ENCODE data around the gene ZNF212. TPM values are rescaled to one million over a fixed set of nuclear protein-coding genes. Genes with fewer than 3 reads are reported as not detected.
"Not testable (repeated sequence)": the region's sequence is repeated elsewhere in the genome, so short reads cannot be mapped to it uniquely, and the experiment has no call there.

Gene ZNF212
- polyA plus RNA-seq, 1 donor, result 14.0 TPM

DNA sequence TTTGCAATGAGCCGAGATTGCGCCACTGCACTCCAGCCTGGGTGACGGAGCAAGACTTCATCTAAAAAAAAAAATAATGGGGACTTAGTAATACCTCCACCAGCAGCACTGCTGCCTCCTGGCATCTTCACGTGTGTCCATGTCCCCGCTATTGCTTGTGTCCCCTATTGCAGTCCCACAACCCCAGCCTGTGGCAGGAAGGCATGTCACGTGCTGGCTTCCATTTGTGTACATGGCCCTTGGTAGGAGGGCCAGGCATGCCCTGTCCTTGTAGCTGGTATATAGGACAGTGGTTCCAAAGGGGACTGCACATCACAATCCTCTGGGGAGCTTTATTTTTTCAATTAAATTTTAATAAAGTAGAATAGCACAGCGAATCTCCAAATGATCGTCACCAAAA lies 28.3 kb downstream of the ZNF212 start:
- no peak for DNase-seq
- H3K36me3 ChIP-seq (ENCODE audit: control insufficient read depth, insufficient read depth, low read length), result peaks cover 33% of the 10 kb centered on the region
- H3K9me3 ChIP-seq (ENCODE audit: control insufficient read depth, low read depth, low read length), result no peaks in the 10 kb centered on the region
- H3K27me3 ChIP-seq (ENCODE audit: control insufficient read depth, insufficient read depth, low read length), result no peaks in the 10 kb centered on the region
- 100% methylated on average over 2 of the region's 8 CpGs for WGBS (ENCODE audit: insufficient coverage, low lambda C conversion rate)
- no peak overlapping the region for H3K27ac ChIP-seq (ENCODE audit: low read length)
- no peak overlapping the region for H3K4me3 ChIP-seq (ENCODE audit: low read length)
- peaks cover 2% of the 10 kb centered on the region for H3K4me1 ChIP-seq (ENCODE audit: control insufficient read depth, insufficient read depth, low read length)

DNA sequence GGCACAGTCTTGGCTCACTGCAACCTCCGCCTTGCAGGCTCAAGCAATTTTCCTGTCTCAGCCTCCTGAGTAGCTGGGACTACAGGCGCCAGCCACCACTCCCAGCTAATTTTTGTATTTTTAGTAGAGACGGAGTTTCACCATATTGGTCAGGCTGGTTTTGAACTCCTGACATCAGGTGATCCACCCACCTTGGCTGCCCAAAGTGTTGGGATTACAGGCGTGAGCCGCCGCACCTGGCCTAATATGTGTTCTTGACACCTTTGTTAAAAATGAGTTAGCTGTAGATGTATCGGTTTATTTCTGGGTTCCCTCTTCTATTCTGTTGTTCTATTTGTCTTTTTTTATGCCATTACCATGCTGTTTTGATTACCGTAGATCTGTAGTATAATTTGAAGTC lies 35.0 kb downstream of the ZNF212 start:
- H3K27me3 ChIP-seq (ENCODE audit: control insufficient read depth, insufficient read depth, low read length); H3K9me3 ChIP-seq (ENCODE audit: control insufficient read depth, low read depth, low read length); H3K4me1 ChIP-seq (ENCODE audit: control insufficient read depth, insufficient read depth, low read length); H3K27ac ChIP-seq (ENCODE audit: low read length); DNase-seq; H3K4me3 ChIP-seq (ENCODE audit: low read length): not testable (repeated sequence)
- WGBS (ENCODE audit: insufficient coverage, low lambda C conversion rate), result 93% methylated on average over 3 of the region's 8 CpGs
- H3K36me3 ChIP-seq (ENCODE audit: control insufficient read depth, insufficient read depth, low read length), result peaks cover 48% of the 10 kb centered on the region

DNA sequence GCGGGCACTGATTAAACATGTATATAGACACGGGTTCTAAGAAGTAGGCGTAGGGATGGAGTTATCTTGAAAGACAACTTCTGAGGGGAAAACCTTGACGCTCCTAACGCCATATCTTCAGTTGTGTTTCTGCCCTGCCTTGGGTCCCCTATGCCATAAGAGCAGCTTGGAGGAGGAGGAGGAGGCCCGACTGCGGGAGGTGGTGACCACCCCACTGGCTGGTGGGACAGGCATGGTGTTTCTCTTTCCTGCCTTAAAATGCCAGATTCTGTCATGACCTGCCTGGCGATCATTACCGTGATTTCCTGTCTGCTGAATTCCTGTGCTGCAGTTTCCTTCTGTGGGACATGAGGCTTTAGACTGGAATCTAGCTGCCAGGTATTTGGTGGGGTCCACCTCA lies 38.4 kb downstream of the ZNF212 start:
- H3K27me3 ChIP-seq (ENCODE audit: control insufficient read depth, insufficient read depth, low read length), result no peaks in the 10 kb centered on the region
- no CpG with 5 or more reads among the region's 9 CpGs for WGBS (ENCODE audit: insufficient coverage, low lambda C conversion rate)
- no peaks in the 10 kb centered on the region for H3K9me3 ChIP-seq (ENCODE audit: control insufficient read depth, low read depth, low read length)
- H3K36me3 ChIP-seq (ENCODE audit: control insufficient read depth, insufficient read depth, low read length), result peaks cover 49% of the 10 kb centered on the region
- DNase-seq, result no peak
- no peak overlapping the region for H3K27ac ChIP-seq (ENCODE audit: low read length)
- no peaks in the 10 kb centered on the region for H3K4me1 ChIP-seq (ENCODE audit: control insufficient read depth, insufficient read depth, low read length)
- no peak overlapping the region for H3K4me3 ChIP-seq (ENCODE audit: low read length)

DNA sequence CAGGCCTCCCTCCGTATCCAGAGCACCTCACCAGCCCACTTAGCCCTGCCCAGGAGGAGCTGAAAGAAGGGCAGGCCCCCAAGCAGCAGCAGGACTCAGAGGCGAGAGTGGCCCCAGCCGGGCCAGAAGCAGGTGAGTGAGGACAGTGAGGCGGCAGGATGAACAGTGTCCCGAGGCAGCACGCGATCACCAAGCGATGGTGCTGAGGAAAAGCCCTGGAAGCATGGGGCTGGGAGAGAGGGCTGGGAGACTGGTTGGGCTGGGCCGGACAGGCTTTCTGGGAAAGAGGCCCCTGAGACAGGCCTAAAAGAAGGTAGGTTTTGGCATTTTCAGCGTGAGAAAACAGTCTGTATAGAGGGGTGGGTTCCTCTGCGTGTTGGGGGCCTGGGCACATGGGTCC lies 38.9 kb downstream of the ZNF212 start:
- no peaks in the 10 kb centered on the region for H3K27me3 ChIP-seq (ENCODE audit: control insufficient read depth, insufficient read depth, low read length)
- no peak for DNase-seq
- H3K9me3 ChIP-seq (ENCODE audit: control insufficient read depth, low read depth, low read length), result no peaks in the 10 kb centered on the region
- H3K4me3 ChIP-seq (ENCODE audit: low read length), result no peak overlapping the region
- H3K36me3 ChIP-seq (ENCODE audit: control insufficient read depth, insufficient read depth, low read length), result peaks cover 46% of the 10 kb centered on the region
- H3K27ac ChIP-seq (ENCODE audit: low read length), result no peak overlapping the region
- no peaks in the 10 kb centered on the region for H3K4me1 ChIP-seq (ENCODE audit: control insufficient read depth, insufficient read depth, low read length)
- no CpG with 5 or more reads among the region's 11 CpGs for WGBS (ENCODE audit: insufficient coverage, low lambda C conversion rate)

DNA sequence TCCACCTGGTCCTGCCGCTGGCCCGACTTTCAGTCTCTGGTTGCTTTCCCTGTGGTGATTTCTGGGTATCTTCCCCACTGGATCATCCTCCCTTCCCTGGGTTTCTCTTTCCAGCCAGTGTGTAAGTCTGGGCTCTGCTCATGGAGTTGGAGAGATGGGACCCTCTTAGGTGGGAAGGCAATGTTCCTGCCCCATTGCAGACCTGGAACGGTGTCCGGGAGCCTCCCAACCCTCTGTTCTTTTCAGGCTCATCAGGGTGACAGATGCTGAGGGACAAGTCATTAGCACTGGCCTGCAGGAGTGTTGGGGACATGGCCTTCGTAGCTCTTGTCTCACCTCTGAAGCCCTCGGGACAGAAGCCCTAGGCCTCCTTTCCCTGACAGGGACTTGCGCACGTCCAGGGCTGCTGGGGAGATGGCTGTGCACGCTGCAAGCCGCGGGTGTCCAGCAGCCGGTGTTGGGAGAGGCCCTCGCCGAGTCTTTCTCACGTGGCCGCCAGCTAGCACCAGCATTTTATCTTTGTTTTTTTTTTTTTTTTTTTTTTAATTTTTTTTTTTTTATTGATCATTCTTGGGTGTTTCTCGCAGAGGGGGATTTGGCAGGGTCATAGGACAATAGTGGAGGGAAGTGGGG lies 39.8 kb downstream of the ZNF212 start:
- H3K4me3 ChIP-seq (ENCODE audit: low read length), result no peak overlapping the region
- DNase-seq, result no peak
- no CpG with 5 or more reads among the region's 17 CpGs for WGBS (ENCODE audit: insufficient coverage, low lambda C conversion rate)
- no peaks in the 10 kb centered on the region for H3K9me3 ChIP-seq (ENCODE audit: control insufficient read depth, low read depth, low read length)
- H3K27me3 ChIP-seq (ENCODE audit: control insufficient read depth, insufficient read depth, low read length), result no peaks in the 10 kb centered on the region
- H3K27ac ChIP-seq (ENCODE audit: low read length), result no peak overlapping the region
- H3K4me1 ChIP-seq (ENCODE audit: control insufficient read depth, insufficient read depth, low read length), result no peaks in the 10 kb centered on the region
- H3K36me3 ChIP-seq (ENCODE audit: control insufficient read depth, insufficient read depth, low read length), result peaks cover 42% of the 10 kb centered on the region

DNA sequence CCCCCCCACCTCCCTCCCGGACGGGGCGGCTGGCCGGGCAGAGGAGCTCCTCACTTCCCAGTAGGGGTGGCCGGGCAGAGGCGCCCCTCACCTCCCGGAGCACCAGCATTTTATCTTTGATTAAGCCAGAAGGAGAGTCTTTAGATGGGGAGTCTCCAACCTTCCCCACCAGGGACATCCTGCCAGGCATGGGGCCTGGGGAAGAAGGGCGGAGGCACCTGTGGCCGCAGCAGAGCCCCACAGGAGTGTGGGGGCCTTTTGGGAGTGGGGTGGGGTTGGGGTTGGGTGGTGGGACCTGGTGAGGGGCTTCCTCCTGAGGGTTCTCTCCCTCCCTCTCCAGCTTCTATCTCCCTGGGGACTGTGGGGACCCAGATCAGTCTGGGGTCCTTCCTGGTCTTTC lies 40.7 kb downstream of the ZNF212 start:
- Histone ChIP-seq H3K27me3 (ENCODE audit: control insufficient read depth, insufficient read depth, low read length) (no peaks in the 10 kb centered on the region), H3K27ac (ENCODE audit: low read length) (no peak overlapping the region), H3K36me3 (ENCODE audit: control insufficient read depth, insufficient read depth, low read length) (peaks cover 42% of the 10 kb centered on the region), H3K4me1 (ENCODE audit: control insufficient read depth, insufficient read depth, low read length) (no peaks in the 10 kb centered on the region), H3K4me3 (ENCODE audit: low read length) (no peak overlapping the region), H3K9me3 (ENCODE audit: control insufficient read depth, low read depth, low read length) (no peaks in the 10 kb centered on the region)
- no peak for DNase-seq
- WGBS (ENCODE audit: insufficient coverage, low lambda C conversion rate), result no CpG with 5 or more reads among the region's 9 CpGs

DNA sequence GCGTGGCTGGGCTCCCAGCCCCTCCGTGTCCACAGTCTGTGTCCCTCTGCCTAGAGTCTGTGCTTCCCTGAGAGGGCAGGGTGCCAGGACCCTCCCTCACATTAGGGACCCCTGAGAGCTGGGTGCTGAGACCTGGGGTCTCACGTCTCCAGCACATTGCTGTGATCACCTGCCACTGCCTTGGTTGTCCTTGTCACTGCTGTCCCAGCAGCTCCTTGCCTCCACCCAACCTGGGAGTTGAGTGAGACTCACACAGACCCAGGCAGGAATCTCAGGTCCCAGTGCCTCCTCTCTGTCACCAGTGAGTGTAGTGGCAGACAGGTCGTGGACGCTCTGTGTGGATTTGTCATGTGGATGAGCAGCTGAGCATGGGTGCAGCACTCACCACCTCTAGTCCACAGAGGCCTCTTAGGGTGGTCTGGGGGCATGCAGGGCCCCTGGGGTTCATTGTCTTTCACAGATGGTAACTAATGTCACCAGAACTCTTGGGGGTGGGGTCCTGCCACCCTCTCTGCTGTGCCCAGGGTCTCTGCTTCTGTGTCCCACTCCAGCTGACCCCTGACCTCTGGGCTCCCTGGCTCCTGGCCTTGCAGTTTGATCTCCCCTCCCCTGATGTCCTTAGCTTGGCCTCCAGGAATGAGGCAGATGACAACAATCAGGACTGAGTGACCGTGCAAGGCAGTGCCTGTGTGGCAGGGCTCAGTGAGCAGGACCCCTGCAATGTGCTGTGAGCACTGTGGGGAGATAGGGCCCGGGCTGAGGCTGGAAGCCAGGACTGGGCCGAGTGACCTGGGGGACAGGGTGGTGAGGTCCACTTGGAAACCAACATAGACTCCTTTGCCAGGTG lies 41.4 kb downstream of the ZNF212 start:
- DNase-seq, result no peak
- H3K9me3 ChIP-seq (ENCODE audit: control insufficient read depth, low read depth, low read length), result no peaks in the 10 kb centered on the region
- H3K36me3 ChIP-seq (ENCODE audit: control insufficient read depth, insufficient read depth, low read length), result peaks cover 39% of the 10 kb centered on the region
- H3K4me1 ChIP-seq (ENCODE audit: control insufficient read depth, insufficient read depth, low read length), result peaks cover 4% of the 10 kb centered on the region
- no peak overlapping the region for H3K4me3 ChIP-seq (ENCODE audit: low read length)
- H3K27me3 ChIP-seq (ENCODE audit: control insufficient read depth, insufficient read depth, low read length), result no peaks in the 10 kb centered on the region
- WGBS (ENCODE audit: insufficient coverage, low lambda C conversion rate), result no CpG with 5 or more reads among the region's 8 CpGs
- H3K27ac ChIP-seq (ENCODE audit: low read length), result no peak overlapping the region

DNA sequence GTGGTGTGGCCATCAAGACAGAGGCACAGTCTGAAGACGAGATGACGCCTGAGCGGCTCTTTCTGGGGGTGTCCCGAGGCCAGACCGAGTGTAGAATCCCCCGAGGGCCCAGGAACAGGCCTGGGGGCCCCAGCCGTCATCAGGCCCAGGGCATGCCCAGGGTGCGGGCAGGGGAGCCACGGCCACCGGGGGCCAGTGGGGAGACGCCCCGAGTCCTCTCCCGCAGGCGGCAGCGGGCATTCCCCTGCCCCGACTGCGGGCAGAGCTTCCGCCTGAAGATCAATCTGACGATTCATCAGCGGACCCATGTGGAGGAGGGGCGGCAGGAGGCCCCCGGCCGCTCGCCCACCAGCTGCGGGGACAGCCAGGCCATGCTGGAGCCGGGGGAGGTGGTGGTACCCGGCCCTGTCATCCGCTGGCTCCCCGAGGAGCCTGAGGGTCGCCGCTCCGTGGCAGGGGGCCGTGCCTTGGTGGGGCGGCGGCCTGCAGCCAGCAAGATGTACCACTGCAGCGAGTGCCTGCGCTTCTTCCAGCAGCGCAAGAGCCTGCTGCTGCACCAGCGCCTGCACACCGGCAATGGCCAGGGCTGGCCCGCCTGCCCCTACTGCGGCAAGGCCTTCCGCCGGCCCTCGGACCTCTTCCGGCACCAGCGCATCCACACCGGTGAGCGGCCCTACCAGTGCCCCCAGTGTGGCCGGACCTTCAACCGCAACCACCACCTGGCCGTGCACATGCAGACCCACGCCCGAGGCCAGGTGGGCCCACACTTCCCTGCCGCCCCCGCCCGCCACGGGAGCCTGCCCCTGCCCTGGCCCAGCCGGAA lies 42.3 kb downstream of the ZNF212 start:
- no peak overlapping the region for H3K27ac ChIP-seq (ENCODE audit: low read length)
- no peaks in the 10 kb centered on the region for H3K9me3 ChIP-seq (ENCODE audit: control insufficient read depth, low read depth, low read length)
- no peak overlapping the region for H3K4me3 ChIP-seq (ENCODE audit: low read length)
- H3K4me1 ChIP-seq (ENCODE audit: control insufficient read depth, insufficient read depth, low read length), result peaks cover 4% of the 10 kb centered on the region
- H3K36me3 ChIP-seq (ENCODE audit: control insufficient read depth, insufficient read depth, low read length), result peaks cover 32% of the 10 kb centered on the region
- no peaks in the 10 kb centered on the region for H3K27me3 ChIP-seq (ENCODE audit: control insufficient read depth, insufficient read depth, low read length)
- no peak for DNase-seq
- no CpG with 5 or more reads among the region's 59 CpGs for WGBS (ENCODE audit: insufficient coverage, low lambda C conversion rate)

DNA sequence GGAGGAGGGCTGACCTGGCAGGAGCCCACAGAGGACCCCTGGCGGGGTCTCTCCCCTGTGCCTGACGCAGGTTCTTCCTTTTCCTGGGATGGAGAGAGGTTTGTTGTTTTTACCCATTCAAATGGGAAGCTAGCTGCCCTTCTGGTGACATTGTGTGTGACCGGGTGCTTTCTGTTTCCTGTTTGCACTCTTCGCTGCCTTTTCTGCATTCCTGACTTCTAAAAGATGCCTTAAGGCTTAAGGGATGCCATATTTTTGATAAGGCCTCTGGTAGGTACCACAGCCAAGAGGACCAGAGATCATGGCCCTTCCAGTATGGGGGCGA lies 42.8 kb downstream of the ZNF212 start:
- no peaks in the 10 kb centered on the region for H3K27me3 ChIP-seq (ENCODE audit: control insufficient read depth, insufficient read depth, low read length)
- 90% methylated on average over 2 of the region's 5 CpGs for WGBS (ENCODE audit: insufficient coverage, low lambda C conversion rate)
- H3K9me3 ChIP-seq (ENCODE audit: control insufficient read depth, low read depth, low read length), result no peaks in the 10 kb centered on the region
- peaks cover 4% of the 10 kb centered on the region for H3K4me1 ChIP-seq (ENCODE audit: control insufficient read depth, insufficient read depth, low read length)
- no peak for DNase-seq
- H3K27ac ChIP-seq (ENCODE audit: low read length), result no peak overlapping the region
- H3K36me3 ChIP-seq (ENCODE audit: control insufficient read depth, insufficient read depth, low read length), result peaks cover 28% of the 10 kb centered on the region
- no peak overlapping the region for H3K4me3 ChIP-seq (ENCODE audit: low read length)

DNA sequence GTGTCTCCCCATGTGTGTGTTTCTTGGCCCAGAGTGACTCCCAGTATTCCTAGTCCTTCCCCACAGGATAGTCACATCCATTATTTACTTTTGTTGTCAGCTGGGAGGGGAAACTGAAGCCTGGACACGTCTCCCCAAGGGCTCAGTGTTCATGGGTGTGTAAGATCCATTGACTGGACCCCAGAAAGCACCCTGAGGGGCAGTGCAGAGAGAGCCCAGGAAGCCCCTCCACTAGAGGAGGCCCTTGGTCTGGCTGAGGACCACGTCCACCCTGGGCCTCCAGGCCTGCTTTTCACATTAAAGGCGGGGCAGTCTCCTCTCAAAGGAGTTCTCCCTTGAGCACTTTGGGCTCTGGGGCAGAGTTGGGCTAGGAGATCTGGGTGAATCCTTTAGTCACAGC lies 43.9 kb downstream of the ZNF212 start:
- no peak overlapping the region for H3K4me3 ChIP-seq (ENCODE audit: low read length)
- no peaks in the 10 kb centered on the region for H3K27me3 ChIP-seq (ENCODE audit: control insufficient read depth, insufficient read depth, low read length)
- WGBS (ENCODE audit: insufficient coverage, low lambda C conversion rate), result no CpG with 5 or more reads among the region's 3 CpGs
- no peak overlapping the region for H3K27ac ChIP-seq (ENCODE audit: low read length)
- peaks cover 4% of the 10 kb centered on the region for H3K4me1 ChIP-seq (ENCODE audit: control insufficient read depth, insufficient read depth, low read length)
- DNase-seq, result no peak
- no peaks in the 10 kb centered on the region for H3K9me3 ChIP-seq (ENCODE audit: control insufficient read depth, low read depth, low read length)
- peaks cover 21% of the 10 kb centered on the region for H3K36me3 ChIP-seq (ENCODE audit: control insufficient read depth, insufficient read depth, low read length)

Data from large intestine (tissue), 3 donors.